ENCODE measurements around the gene MIGA2.
A peak's percentile ranks its signal among the peaks of the same experiment; 100 is the strongest.
"Not testable (repeated sequence)": the region's sequence is repeated elsewhere in the genome, so short reads cannot be mapped to it uniquely, and the experiment has no call there.

The MIGA2 gene

GRCh38 chr9:129036241-129036922, at the start of gene MIGA2:
Gene MIGA2 (plus strand): TSS chr9:129036626. CDS start chr9:129040595, 3,969 bp downstream.
- DNase-seq (ENCODE audit: low read depth), result peak; percentile 95

- DNase-seq (ENCODE audit: low read depth), result no peak
Measured at GRCh38 chr9:128986671-128987070, 49.8 kb upstream of the MIGA2 start.

GRCh38 chr9:128987805-128988204, 48.6 kb upstream of the MIGA2 start:
- no peak for DNase-seq (ENCODE audit: low read depth)

- DNase-seq (ENCODE audit: low read depth), result no peak
Measured at GRCh38 chr9:128992995-128993394, 43.4 kb upstream of the MIGA2 start.

GRCh38 chr9:128995791-128996190, 40.6 kb upstream of the MIGA2 start:
- DNase-seq (ENCODE audit: low read depth), result no peak

GRCh38 chr9:128998462-128998861, 38.0 kb upstream of the MIGA2 start:
- no peak for DNase-seq (ENCODE audit: low read depth)

GRCh38 chr9:128999581-129000206, 36.7 kb upstream of the MIGA2 start:
- DNase-seq (ENCODE audit: low read depth), result no peak

GRCh38 chr9:129001504-129002325, 34.7 kb upstream of the MIGA2 start:
- no peak for DNase-seq (ENCODE audit: low read depth)

- no peak for DNase-seq (ENCODE audit: low read depth)
Measured at GRCh38 chr9:129002992-129003391, 33.4 kb upstream of the MIGA2 start.

- DNase-seq (ENCODE audit: low read depth), result not testable (repeated sequence)
Measured at GRCh38 chr9:129004173-129004572, 32.3 kb upstream of the MIGA2 start.

GRCh38 chr9:129005336-129005997, 31.0 kb upstream of the MIGA2 start:
- no peak for DNase-seq (ENCODE audit: low read depth)

- peak; percentile 56 for DNase-seq (ENCODE audit: low read depth)
Measured at GRCh38 chr9:129006328-129007034, 29.9 kb upstream of the MIGA2 start.

- no peak for DNase-seq (ENCODE audit: low read depth)
Measured at GRCh38 chr9:129007035-129007765, 29.2 kb upstream of the MIGA2 start.

- DNase-seq (ENCODE audit: low read depth), result no peak
Measured at GRCh38 chr9:129007766-129008468, 28.5 kb upstream of the MIGA2 start.

GRCh38 chr9:129008469-129008965, 27.9 kb upstream of the MIGA2 start:
- DNase-seq (ENCODE audit: low read depth), result no peak

GRCh38 chr9:129008986-129009583, 27.3 kb upstream of the MIGA2 start:
- DNase-seq (ENCODE audit: low read depth), result no peak

- no peak for DNase-seq (ENCODE audit: low read depth)
Measured at GRCh38 chr9:129009584-129010141, 26.8 kb upstream of the MIGA2 start.

- no peak for DNase-seq (ENCODE audit: low read depth)
Measured at GRCh38 chr9:129010267-129010975, 26.0 kb upstream of the MIGA2 start.

GRCh38 chr9:129011170-129011569, 25.3 kb upstream of the MIGA2 start:
- no peak for DNase-seq (ENCODE audit: low read depth)
